CD14-positive monocyte (primary cell): ENCODE data around the gene PGM2L1. TPM values are rescaled to one million over a fixed set of nuclear protein-coding genes. Genes with fewer than 3 reads are reported as not detected.

Experiments
- DNase-seq, 3 donors: peaks; one replicate each; pipeline ENCODE4 v3.0.0-alpha.2; 2011 to 2022
- H2AFZ ChIP-seq: 2 replicates; pipeline ENCODE4 v1.6.0; 2012; ENCODE audit warnings: mild to moderate bottlenecking, low read depth, low read length, inconsistent platforms; ENCODE audit not compliant: insufficient read depth, poor library complexity, severe bottlenecking
- H3K27ac ChIP-seq, 2 donors: 1 replicate in 1 of 2; 2 replicates in 1 of 2; pipeline ENCODE4 v1.5.1; 2012 to 2013; ENCODE audit warnings: low read length in 2 of 2, control low read depth in 1 of 2, inconsistent platforms in 1 of 2, low read depth in 1 of 2, mild to moderate bottlenecking in 1 of 2
- H3K27me3 ChIP-seq, 2 donors: one replicate each; pipeline versions ENCODE4 v1.6.0 to v1.6.1; 2011 to 2013; ENCODE audit warnings: low read length in 2 of 2; ENCODE audit not compliant: control insufficient read depth in 2 of 2, insufficient read depth in 2 of 2
- H3K36me3 ChIP-seq, 2 donors: replicated peaks in 1 of 2; 1 replicate in 1 of 2; 2 replicates in 1 of 2; pipeline versions ENCODE4 v1.5.1 to v1.6.1; 2012 to 2013; ENCODE audit warnings: low read length in 2 of 2, control low read depth in 1 of 2, inconsistent platforms in 1 of 2, mild to moderate bottlenecking in 1 of 2; ENCODE audit not compliant: insufficient read depth in 2 of 2, control insufficient read depth in 1 of 2
- H3K4me1 ChIP-seq, 2 donors: 1 replicate in 1 of 2; 2 replicates in 1 of 2; pipeline versions ENCODE4 v1.5.1 to v1.6.1; 2012 to 2013; ENCODE audit warnings: low read length in 2 of 2, control low read depth in 1 of 2, inconsistent platforms in 1 of 2, mild to moderate bottlenecking in 1 of 2, moderate library complexity in 1 of 2; ENCODE audit not compliant: insufficient read depth in 2 of 2, control insufficient read depth in 1 of 2
- H3K4me2 ChIP-seq: replicated peaks from 2 replicates; pipeline ENCODE3; 2012; ENCODE audit warnings: low read length, moderate library complexity, mild to moderate bottlenecking; ENCODE audit not compliant: poor library complexity, severe bottlenecking; ENCODE audit errors: extremely low read depth
- H3K4me3 ChIP-seq, 3 experiments: fragments of 200-600 bp in 1 of 3; sonication (generic) in 1 of 3; replicated peaks in 1 of 3; 1 replicate in 2 of 3; 2 replicates in 1 of 3; pipeline ENCODE4 v1.5.1; 2011 to 2013; ENCODE audit warnings: low read length in 3 of 3, mild to moderate bottlenecking in 3 of 3, control low read depth in 2 of 3, low read depth in 2 of 3, inconsistent platforms in 1 of 3, moderate library complexity in 1 of 3
- H3K79me2 ChIP-seq: 2 replicates; pipeline ENCODE4 v1.6.0; 2012; ENCODE audit warnings: mild to moderate bottlenecking, control low read depth, inconsistent platforms, low read length, moderate library complexity; ENCODE audit not compliant: insufficient read depth
- H3K9ac ChIP-seq: 2 replicates; pipeline ENCODE4 v1.6.0; 2017; ENCODE audit warnings: low read length, mild to moderate bottlenecking; ENCODE audit not compliant: insufficient read depth, poor library complexity, severe bottlenecking
- H3K9me3 ChIP-seq, 2 donors: replicated peaks in 1 of 2; 1 replicate in 1 of 2; 2 replicates in 1 of 2; pipeline versions ENCODE4 v1.5.1 to v1.6.1; 2012 to 2013; ENCODE audit warnings: low read length in 2 of 2, control low read depth in 1 of 2; ENCODE audit not compliant: control insufficient read depth in 1 of 2, insufficient read depth in 1 of 2
- H4K20me1 ChIP-seq: 2 replicates; pipeline ENCODE4 v1.6.0; 2012; ENCODE audit warnings: mild to moderate bottlenecking, low read length, control low read depth, moderate library complexity; ENCODE audit not compliant: insufficient read depth
- H3K27ac Mint-ChIP-seq, 7 donors: one replicate each; pipeline ENCODE4 v1.8.0; 2020; ENCODE audit warnings: mild to moderate bottlenecking in 7 of 7, mixed read lengths in 7 of 7, moderate library complexity in 6 of 7, inconsistent platforms in 2 of 7
- H3K27me3 Mint-ChIP-seq, 3 donors: one replicate each; pipeline ENCODE4 v1.8.0; 2021 to 2022; ENCODE audit warnings: low read depth in 3 of 3, mild to moderate bottlenecking in 3 of 3, mixed read lengths in 3 of 3, moderate library complexity in 3 of 3, inconsistent platforms in 1 of 3
- H3K36me3 Mint-ChIP-seq, 2 donors: one replicate each; pipeline ENCODE4 v1.8.0; 2020; ENCODE audit warnings: mixed read lengths in 2 of 2, inconsistent platforms in 1 of 2, mild to moderate bottlenecking in 1 of 2
- H3K4me1 Mint-ChIP-seq: one replicate; pipeline ENCODE4 v1.8.0; 2020; ENCODE audit warnings: mild to moderate bottlenecking, mixed read lengths
- H3K4me3 Mint-ChIP-seq, 2 donors: one replicate each; pipeline ENCODE4 v1.8.0; 2020; ENCODE audit warnings: mild to moderate bottlenecking in 2 of 2, mixed read lengths in 2 of 2, moderate library complexity in 1 of 2
- H3K9me3 Mint-ChIP-seq, 7 donors: one replicate each; pipeline ENCODE4 v1.8.0; 2020 to 2022; ENCODE audit warnings: mixed read lengths in 7 of 7, mild to moderate bottlenecking in 6 of 7, moderate library complexity in 6 of 7, inconsistent platforms in 2 of 7
- WGBS: methylation state at CpG from one replicate; pipeline ENCODE4 v1.1.5; 2013; ENCODE audit warnings: missing lambda C conversion rate; ENCODE audit not compliant: insufficient coverage; 5-methylcytosine and 5-hydroxymethylcytosine counted together
- intact Hi-C, 2 donors: fragments of 100-400 bp; cut with micrococcal nuclease; formaldehyde crosslinking; loops; one replicate each; pipeline versions ENCODE4 v1.15.0 to v1.15.1; 2023
- polyA plus RNA-seq, 3 donors: library from polyadenylated mRNA; depleted of rRNA in 1 of 3; unstranded in 2 of 3; stranded (reverse) in 1 of 3; fragments of 300-500 nt in 2 of 3; fragments of >200 nt in 1 of 3; fragmentation: Illumina TruSeq in 2 of 3; gene quantifications; 1 replicate in 2 of 3; 2 replicates in 1 of 3; pipeline ENCODE4 v1.2.3, GENCODE V29; 2012 to 2021
- TF ChIP-seq, protein P1 (sequence below): fragments of 200-600 bp; IDR thresholded peaks from one replicate; pipeline ENCODE4 v1.8.0; 2022; ENCODE audit warnings: antibody characterized with exemption, mild to moderate bottlenecking

The PGM2L1 gene
- polyA plus RNA-seq, 3 donors: 0.25 to 0.81 (median 0.62) TPM

GRCh38 chr11:74384641-74385040 lies 13.6 kb downstream of the PGM2L1 start:
- peaks cover 0 to 2% (median 0%) of the 10 kb centered on the region in 7 donors for H3K9me3 Mint-ChIP-seq
- intact Hi-C loops: no loop called here
- Histone ChIP-seq H4K20me1 (no peaks in the 10 kb centered on the region), H3K4me3 (no peak overlapping the region), H3K9me3 (no peaks in the 10 kb centered on the region), H3K4me1 (no peaks in the 10 kb centered on the region), H3K9ac (no peak overlapping the region), H3K27ac (no peak overlapping the region), H3K4me2 (no peak overlapping the region), H3K79me2 (no peaks in the 10 kb centered on the region), H2AFZ (no peak overlapping the region), H3K36me3 (no peaks in the 10 kb centered on the region), H3K27me3 (no peaks in the 10 kb centered on the region)
- peaks cover 3% of the 10 kb centered on the region for H3K4me1 Mint-ChIP-seq
- no peak overlapping the region for H3K4me3 Mint-ChIP-seq
- no peak overlapping the region for H3K27ac Mint-ChIP-seq
- no peak for DNase-seq
- no peaks in the 10 kb centered on the region for H3K36me3 Mint-ChIP-seq
- TF ChIP-seq, protein P1, sequence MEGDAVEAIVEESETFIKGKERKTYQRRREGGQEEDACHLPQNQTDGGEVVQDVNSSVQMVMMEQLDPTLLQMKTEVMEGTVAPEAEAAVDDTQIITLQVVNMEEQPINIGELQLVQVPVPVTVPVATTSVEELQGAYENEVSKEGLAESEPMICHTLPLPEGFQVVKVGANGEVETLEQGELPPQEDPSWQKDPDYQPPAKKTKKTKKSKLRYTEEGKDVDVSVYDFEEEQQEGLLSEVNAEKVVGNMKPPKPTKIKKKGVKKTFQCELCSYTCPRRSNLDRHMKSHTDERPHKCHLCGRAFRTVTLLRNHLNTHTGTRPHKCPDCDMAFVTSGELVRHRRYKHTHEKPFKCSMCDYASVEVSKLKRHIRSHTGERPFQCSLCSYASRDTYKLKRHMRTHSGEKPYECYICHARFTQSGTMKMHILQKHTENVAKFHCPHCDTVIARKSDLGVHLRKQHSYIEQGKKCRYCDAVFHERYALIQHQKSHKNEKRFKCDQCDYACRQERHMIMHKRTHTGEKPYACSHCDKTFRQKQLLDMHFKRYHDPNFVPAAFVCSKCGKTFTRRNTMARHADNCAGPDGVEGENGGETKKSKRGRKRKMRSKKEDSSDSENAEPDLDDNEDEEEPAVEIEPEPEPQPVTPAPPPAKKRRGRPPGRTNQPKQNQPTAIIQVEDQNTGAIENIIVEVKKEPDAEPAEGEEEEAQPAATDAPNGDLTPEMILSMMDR: no peak
- 100% methylated on average over 2 of the region's 3 CpGs for WGBS
- H3K27me3 Mint-ChIP-seq: peaks cover 0 to 1% (median 0%) of the 10 kb centered on the region in 3 donors

GRCh38 chr11:74380746-74381439 lies 17.3 kb downstream of the PGM2L1 start:
- no CpG with 5 or more reads among the region's 1 CpG for WGBS

More at GRCh38 chr11:74380746-74381439, 17.3 kb downstream of the PGM2L1 start:
- H3K4me3 ChIP-seq: no peak overlapping the region
- intact Hi-C loops: no loop called here
- H3K4me2 ChIP-seq: no peak overlapping the region
- peaks cover 0 to 2% (median 0%) of the 10 kb centered on the region in 7 donors for H3K9me3 Mint-ChIP-seq
- H3K36me3 ChIP-seq: no peaks in the 10 kb centered on the region
- peaks cover 0 to 1% (median 0%) of the 10 kb centered on the region in 3 donors for H3K27me3 Mint-ChIP-seq
- no peaks in the 10 kb centered on the region for H3K4me1 ChIP-seq
- no peak overlapping the region for H3K27ac ChIP-seq
- TF ChIP-seq, protein P1: no peak
- no peaks in the 10 kb centered on the region for H3K27me3 ChIP-seq
- no peak overlapping the region for H3K9ac ChIP-seq
- H3K4me3 Mint-ChIP-seq: no peak overlapping the region
- no peak overlapping the region for H2AFZ ChIP-seq
- H3K9me3 ChIP-seq: no peaks in the 10 kb centered on the region
- H3K4me1 Mint-ChIP-seq: peaks cover 2% of the 10 kb centered on the region
- no peaks in the 10 kb centered on the region for H4K20me1 ChIP-seq
- peak overlapping the region in 1 of 7 donors; percentile 12 for H3K27ac Mint-ChIP-seq
- H3K36me3 Mint-ChIP-seq: no peaks in the 10 kb centered on the region
- DNase-seq: no peak
- no peaks in the 10 kb centered on the region for H3K79me2 ChIP-seq
